Thyroid gland (tissue), 4 donors: ENCODE measurements around the gene USP2.

ENCODE experiments used
- POLR2A ChIP-seq, 2 donors: fragments of 450-650 bp; IDR thresholded peaks; one replicate each; pipeline ENCODE4 v1.6.1; 2017; ENCODE audit warnings: antibody characterized with exemption in 2 of 2, mild to moderate bottlenecking in 2 of 2, moderate library complexity in 1 of 2
- TF ChIP-seq, protein P1 (sequence below), 6 experiments: fragments of 200-600 bp in 3 of 6; fragments of 450-650 bp in 3 of 6; sonication (generic) in 3 of 6; IDR thresholded peaks; one replicate each; pipeline ENCODE4 v1.5.1; 2016 to 2019; ENCODE audit warnings: antibody characterized with exemption in 6 of 6, mild to moderate bottlenecking in 2 of 6, inconsistent platforms in 1 of 6, moderate library complexity in 1 of 6

DNA sequence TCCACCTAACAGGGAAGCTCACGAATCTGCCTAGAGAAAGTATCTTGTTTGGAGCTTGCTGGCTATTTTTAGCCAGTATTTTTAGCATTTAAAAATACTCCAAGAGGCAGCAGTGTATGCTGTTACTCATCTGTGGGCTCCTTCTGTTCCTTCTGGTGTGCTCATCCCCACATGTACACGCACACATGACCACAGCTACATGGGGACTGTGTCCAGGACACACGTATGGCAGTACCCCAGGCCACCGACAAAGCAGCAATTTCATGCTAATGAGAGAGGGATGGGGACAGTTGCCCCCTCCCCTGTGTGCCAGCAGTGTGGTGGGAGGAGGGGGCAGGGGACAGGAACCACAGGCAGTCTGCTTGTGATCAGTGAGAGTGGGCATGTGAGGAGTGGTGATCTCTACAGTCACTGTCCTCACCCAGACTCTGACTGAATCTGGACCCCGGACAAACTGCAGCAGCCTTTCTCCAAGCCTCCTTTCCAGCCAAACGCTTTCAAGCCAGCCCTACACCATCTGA lies 16.4 kb downstream of the USP2 start:
- TF ChIP-seq POLR2A (IDR thresholded peaks at IDR 0.05), result no peak
- TF ChIP-seq, protein P1, sequence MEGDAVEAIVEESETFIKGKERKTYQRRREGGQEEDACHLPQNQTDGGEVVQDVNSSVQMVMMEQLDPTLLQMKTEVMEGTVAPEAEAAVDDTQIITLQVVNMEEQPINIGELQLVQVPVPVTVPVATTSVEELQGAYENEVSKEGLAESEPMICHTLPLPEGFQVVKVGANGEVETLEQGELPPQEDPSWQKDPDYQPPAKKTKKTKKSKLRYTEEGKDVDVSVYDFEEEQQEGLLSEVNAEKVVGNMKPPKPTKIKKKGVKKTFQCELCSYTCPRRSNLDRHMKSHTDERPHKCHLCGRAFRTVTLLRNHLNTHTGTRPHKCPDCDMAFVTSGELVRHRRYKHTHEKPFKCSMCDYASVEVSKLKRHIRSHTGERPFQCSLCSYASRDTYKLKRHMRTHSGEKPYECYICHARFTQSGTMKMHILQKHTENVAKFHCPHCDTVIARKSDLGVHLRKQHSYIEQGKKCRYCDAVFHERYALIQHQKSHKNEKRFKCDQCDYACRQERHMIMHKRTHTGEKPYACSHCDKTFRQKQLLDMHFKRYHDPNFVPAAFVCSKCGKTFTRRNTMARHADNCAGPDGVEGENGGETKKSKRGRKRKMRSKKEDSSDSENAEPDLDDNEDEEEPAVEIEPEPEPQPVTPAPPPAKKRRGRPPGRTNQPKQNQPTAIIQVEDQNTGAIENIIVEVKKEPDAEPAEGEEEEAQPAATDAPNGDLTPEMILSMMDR (IDR thresholded peaks at IDR 0.05), result no peak
